COLO829 (cell line): ENCODE results near the gene SLX4IP.
"Not testable (repeated sequence)": the region's sequence is repeated elsewhere in the genome, so short reads cannot be mapped to it uniquely, and the experiment has no call there.

Experiments
- DNase-seq: peaks from one replicate; pipeline ENCODE4 v3.0.0; 2012; ENCODE audit warnings: low spot score

SLX4IP gene

DNA sequence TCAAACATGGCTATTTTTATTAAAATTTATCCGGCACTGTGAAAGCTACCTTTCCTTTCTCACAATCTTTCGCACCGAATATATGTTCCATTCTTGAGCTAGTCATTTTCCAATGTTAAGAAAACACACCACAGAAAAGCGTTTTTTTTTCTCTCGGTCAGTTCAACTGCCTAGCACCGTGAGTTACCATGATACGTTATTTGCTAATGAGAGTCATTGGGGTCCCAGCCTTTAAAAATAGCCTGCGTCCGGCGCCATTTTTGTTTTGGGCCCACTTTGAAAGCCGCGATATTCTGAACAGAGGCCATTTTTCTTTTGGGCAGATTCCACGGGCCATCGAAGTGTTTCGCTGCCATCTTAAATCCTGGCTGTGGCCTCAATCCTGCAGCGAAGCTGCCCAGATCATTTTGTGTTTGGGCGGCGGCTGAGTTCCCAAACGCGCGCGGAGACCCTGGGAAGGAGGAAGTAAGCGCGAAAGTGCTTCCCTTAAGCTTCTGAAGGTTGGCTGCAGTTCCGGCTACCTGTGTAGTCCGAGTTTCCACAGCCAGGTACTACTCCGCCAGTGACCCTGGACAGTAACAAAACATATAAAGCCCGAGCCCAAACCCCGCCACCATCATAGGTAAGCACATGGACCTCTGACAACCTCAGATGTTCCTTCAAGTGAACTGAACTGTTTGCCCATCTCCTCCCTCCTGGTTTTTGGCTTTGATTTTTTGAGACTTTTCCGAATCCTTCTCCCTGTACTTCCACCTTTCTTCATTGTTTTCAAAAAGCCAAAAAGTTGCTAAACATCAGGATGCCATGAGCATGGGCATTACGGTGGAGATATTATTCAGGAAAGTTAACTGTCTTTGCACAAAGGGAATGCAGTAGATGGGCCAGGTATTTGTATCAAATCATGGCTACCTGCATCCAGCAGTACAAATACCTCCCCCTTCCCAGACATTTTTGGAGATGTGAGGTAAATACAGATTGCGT, at the start of gene SLX4IP:
Gene SLX4IP (plus strand): TSS at position 474 of the 981 bp plus-strand sequence. CDS start 22,900 bp downstream, outside the sequence.
- peak; percentile 90 for DNase-seq

DNA sequence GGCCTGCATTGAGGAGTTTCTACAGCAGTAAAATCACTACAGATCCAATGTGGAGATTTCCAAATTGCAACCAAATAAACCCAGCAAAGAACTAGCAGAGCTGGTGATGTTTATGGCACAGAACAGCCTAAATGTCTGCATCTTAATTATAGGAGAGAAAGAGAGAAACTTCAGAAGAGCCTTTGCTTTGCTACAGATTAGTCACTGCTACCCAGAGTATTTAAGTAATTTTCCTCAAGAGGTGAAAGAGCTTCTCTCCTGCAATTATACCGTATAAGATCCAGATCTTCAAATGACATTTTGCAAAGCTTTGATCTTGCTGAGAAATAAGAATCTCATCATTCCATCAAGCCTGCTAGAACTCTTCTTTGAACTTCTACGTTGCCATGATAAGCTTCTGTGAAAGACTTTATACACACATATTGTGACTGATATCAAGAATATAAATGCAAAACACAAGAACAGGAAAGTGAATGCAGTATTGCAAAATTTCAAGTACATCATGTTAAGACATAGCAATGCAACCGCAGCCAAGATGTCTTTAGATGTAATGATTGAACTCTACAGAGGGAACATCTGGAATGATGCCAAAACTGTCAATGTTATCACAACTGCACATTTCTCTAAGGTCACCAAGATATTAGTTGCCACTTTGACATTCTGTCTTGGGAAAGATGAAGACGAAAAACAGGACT, 49.1 kb upstream of the SLX4IP start:
- DNase-seq: no peak

DNA sequence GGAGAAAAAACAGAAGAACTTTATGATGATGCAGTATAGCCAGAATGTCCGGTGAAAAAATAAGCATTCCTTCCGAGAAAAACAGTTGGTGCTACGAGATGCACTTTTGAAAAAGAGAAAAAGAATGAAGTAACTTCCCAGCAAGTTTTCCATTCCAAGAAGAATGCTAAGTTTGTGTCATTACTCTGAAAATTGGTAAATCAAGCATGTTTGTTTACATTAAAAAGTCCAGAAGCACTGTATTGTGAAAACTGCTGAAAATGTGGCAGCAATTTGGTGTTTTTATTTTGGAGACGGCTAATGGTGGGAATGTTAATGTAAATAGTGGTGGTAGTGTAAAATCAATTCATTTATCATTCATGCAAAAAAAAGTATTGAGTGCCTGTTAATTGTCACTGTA, 47.4 kb upstream of the SLX4IP start:
- DNase-seq: no peak

DNA sequence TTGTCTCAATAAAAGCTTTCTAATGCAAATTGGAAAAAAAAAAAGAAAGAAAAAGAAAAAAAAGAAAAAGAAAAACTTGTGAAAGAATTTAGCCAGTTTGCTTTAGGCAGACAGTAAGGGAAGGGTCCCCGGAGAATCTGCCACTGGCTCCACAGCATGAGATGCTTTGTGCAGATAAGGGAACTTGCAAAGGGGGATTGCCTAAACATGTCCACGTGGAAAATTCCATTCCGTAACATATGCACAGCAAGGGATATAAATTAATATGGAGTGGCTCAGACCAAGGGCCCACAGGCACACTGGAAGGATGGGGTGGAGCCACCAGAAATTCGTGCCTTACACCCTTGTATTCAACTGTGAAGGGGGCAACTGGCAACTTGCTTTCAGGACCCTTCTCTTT, 46.5 kb upstream of the SLX4IP start:
- no peak for DNase-seq

DNA sequence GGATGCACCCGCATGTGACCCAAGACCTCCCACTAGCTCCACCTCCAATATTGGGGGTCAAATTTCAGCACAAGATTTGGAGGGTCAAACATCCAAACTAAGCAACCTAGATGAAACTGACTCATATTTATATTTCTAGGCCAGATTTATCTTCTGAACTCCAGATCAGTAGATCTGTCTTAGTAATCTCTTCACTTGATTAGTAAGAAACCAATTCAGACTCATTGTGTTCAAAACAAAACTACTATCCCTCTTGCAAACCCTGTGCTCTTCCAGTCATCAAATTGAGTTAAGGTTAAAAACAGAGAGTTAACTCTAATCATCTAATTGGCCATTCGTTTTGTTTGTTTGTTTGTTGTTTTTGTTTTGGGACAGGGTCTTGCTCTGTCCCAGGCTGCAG, 44.4 kb upstream of the SLX4IP start:
- no peak for DNase-seq

DNA sequence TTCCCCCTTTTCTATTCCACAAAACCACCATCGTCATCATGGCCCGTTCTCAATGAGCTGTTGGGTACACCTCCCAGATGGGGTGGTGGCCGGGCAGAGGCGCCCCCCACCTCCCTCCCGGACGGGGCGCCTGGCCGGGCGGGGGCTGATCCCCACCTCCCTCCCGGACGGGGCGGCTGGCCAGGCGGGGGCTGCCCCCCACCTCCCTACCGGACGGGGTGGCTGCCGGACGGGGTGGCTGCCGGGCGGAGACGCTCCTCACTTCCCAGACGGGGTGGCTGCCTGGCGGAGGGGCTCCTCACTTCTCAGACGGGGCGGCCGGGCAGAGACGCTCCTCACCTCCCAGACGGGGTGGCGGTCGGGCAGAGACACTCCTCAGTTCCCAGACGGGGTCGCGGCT, 40.4 kb upstream of the SLX4IP start:
- not testable (repeated sequence) for DNase-seq

DNA sequence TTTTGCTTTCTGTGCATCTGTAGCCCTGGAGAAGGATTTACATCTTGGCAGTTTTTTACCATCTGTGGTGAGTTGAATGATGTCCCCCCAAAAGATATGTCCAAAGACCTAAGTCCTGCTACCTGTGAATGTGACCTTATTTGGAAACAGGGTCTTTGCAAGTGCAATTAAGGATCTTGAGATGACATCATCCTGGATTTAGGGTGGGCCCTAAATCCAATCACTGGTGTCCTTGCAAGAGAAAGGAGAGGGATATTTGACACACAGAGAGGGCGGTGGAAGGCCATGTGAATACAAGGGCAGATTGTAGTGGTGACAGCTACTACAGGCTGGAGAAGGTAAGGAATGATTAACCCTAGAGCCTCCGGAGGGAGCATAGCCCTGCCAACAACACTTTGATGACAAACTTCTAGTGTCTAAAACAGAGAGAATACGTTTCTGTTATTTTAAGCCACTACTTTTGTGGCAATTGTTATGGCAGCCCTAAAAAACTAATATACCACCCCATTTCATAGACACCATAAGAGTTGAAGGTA, 36.2 kb upstream of the SLX4IP start:
- DNase-seq: no peak

DNA sequence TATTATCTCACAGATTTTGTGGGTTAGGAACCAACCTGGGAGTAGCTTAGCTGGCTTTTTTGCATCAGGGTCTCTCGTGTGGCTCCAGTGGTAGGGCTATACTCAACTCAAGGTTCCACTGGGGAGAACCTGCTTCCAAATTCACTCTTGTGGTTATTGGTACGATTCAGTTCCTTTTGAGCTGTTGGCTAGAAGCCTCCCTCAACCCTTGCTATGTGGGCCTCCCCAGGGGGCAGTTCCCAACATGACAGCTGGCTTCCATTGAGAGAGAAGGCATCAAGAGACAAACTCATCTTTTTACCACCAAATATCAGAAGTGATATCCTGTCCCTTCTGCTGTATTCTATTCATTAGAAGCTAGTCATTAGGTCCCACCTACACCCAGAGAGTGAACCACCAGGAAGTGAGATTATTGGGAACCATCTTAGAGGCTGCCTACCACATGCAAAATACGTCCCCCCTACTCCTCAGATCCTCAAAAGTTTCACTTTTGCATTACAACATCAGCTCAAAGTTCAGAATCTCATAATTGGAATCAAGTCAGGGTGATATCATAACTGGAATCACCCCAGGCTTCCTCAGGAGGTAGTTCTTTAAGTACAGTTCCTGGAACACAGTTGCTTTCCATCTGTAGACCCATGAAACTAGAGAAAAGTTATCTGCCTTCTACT, 32.0 kb upstream of the SLX4IP start:
- DNase-seq: no peak

DNA sequence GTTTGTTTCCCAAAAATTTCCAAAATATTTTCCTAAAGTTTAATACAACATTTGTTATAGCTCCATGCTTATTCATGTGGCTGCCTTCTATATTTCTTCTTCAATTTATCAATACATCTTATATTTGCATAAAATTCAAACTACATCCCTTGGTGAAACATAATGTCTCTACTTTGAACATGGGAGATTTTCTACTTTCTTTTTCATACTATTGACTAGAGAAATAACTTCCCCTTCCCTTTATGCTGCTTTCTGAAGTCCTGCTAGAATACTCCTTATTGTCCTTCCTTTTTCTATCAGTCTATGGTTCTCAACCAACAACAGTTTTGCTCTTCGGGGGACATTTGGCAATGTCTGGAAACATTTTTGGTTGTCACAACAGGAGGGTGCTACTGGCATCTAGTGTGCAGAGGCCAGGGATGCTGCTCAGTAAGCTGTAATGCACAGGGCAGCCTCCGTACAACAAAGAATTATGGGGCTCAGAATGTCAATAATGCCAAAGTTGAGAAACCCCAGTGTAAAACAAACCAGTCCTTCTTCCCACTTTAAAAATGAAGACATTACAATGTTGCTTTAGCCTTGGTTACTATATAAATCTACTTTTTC, 31.0 kb upstream of the SLX4IP start:
- DNase-seq: no peak

DNA sequence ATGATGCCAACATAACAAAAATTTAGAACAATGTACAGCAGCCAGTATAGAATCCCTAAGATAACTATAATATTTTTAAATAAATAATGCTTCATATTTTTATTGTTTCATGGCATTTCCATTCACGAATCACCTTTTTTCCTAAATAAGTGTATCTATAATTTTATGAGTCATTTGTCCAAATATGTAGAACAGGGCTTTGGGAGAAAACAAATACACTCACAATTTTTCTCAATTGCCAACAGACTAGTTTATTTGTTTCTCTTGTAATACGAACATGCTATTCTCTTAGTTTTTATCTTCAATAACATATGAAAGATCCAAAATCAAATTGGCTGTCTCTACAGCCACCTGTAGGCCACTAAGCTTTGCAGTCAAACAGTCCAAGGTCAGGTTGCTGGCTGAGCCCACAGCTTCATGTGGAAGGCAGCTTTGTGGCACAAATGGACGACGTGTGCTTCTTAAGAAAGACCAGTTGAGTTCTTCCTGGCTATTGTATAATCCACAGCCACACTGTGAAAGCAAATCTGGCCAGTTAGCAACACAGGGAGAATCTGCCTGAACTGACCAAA, 30.1 kb upstream of the SLX4IP start:
- DNase-seq: no peak

DNA sequence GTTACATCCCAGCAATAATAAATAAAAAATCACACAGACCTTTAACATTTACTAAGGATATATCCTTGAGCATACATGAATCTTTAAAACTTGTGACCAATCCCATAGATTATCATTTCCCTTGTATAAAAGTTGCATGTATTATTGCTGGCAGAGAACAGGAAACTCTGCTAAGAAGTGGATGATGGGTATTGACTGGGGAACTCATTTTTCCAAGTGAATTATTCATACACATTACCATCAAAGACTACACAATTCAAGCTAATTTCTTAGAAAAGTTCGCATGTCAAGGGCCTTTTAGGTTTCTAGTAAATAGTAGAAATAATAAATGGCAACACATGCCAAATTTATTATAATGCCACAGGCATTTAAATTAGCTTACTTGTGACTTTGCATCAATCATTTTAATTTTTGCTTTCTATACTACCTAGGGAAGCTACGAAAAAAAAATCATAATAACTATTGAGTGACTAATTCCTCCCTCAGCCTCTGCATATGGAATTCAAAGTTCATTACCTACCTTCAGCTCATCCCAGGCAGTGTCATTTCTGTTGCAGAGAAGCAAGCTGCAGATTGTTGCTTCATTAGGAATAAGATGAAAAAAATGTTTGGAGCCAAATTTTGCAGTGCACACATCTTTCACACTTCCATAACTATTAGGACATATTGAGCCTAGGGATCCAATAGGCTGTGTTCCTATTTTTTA, 26.8 kb upstream of the SLX4IP start:
- no peak for DNase-seq

DNA sequence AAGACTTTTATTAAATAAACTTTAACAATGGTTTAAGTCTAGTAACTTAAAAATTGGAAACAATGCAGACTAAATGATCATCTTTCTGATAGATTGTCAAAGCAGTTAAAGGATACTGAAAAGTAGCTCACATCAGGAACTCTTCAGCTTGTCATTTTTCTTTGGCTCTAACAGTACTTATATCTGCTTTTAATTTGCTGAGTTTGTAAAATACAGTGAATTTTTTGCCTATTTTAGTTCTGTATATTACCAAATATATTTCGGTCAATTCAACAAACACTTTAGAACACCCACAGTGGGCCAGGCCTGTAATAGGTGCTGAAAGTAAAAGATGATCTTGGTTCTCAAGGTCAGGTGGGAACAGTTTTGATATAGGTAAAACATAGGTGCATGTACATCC, 23.4 kb upstream of the SLX4IP start:
- DNase-seq: no peak

DNA sequence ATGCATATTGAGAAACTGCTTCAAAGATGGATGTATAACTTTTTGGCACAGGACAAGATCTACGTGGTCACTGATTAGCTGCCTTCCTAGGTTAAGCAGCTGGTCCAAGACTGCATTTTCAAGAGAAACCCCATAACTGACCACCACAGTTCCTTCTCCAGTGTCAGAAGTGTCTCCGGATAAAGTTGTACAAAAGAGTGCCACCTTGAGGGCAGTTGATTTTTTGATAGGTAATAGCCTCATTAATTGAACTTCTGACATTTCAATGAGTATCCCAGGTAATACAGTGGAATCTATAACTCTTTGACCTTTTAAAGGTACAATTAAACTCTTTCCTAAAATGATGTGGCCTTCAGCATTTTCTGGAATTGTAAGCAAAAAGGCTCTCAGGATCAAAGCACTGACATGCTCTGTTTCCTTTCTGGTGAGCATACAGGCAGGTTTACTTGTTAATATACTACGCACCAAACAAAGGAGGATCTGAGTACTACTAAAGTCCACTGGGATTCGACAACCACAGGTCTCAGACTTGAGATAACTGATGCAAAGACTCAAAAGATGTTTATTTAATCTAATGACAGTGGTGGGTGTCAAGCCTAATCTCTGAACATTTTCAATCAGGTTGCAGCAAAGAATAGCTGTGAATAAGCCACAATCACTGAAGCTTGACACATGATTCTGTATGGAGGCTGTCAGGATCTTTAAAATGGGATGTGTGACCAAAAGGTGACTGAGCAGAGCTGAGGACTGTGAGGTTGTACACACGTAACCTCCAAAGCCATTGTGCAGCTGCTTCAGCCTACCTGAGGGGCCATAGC, 22.3 kb upstream of the SLX4IP start:
- no peak for DNase-seq

DNA sequence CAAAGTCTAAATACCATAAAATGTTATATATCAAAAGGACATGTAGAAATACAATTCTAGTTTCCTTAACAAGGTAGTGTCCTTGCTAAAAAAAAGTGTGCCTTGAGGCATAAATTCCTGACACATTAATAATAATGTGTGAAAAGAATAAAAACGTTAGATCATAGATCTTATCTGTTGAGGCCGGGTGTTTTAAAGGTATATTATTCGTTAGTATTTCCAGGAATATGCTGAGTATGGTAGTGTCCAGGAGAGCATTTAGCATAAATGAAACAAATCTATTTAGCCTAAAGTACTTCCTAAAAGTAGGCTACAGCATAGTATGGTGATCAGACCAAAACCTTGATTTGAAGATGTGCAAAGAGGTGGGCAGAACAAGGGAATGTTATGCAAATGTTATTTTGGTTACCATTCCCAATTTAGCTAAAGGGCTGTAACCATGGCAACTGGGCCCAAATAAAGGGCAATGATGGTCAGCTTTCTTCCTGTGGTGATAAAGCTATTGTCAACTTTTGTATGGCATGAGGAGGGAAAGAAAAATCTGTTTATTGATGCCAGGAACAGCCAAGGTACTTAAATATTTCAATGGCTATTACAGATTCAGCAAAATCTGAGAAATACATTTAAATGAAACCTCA, 20.0 kb upstream of the SLX4IP start:
- peak; percentile 9 for DNase-seq

DNA sequence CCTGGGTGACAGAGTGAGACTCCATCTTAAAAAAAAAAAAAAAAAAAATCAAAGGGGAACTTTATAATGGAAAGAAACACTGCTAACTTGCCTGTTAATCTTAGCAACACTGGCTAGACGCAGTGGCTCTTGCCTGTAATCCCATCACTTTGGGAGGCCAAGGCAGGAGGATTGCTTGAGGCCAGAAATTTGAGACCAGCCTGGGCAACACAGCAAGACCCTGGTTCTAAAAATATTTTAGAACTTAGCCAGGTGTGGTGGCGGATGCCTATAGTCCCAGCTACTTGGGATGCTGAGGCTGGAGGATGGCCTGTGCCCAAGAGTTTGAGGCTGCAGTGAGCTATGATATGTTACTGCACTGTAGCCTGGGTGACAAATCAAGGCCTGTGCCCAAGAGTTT, 17.9 kb upstream of the SLX4IP start:
- not testable (repeated sequence) for DNase-seq

DNA sequence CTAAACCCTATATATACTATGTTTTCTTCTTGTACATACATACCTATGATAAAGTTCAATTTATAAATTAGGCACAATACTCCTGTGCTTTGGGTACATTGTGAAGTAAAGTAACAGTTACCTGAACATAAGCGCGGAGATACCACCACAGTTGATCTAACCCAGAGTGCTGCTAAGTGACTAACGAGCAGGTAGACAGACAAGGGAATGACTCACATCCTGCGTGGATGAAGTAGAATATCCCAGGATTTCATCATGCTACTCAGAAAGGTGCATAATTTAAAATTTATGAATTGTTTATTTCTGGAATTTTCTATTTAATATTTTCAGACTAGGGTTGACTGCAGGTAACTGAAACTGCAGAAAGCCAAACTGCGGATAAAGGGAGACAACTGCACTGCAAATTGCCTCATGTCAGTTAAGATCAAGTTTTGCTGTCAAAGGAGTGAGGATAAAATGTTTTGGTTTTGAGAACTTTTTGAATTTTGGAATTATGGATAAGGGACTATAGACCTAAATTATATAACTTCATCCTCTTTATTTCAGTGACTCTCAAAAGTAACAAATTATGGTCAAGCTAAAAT, 15.5 kb upstream of the SLX4IP start:
- no peak for DNase-seq

DNA sequence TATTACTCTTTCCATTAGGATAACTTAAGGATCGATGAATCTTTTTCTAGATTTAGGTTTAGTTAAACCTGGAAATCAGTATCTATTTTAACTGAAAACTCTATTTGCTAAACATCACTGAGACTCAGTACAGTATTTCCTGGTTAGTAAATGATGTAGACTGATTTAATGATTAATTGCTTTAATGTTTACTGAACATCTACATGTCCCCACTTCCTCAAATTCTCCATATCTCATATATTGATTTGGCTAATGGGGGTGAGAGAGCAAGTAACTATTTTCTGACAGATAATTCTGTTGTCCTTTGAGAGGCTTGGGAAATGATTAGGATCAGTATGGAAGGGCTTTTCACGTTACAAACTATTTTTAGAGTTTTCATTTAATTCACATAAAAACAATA, 11.4 kb upstream of the SLX4IP start:
- no peak for DNase-seq

DNA sequence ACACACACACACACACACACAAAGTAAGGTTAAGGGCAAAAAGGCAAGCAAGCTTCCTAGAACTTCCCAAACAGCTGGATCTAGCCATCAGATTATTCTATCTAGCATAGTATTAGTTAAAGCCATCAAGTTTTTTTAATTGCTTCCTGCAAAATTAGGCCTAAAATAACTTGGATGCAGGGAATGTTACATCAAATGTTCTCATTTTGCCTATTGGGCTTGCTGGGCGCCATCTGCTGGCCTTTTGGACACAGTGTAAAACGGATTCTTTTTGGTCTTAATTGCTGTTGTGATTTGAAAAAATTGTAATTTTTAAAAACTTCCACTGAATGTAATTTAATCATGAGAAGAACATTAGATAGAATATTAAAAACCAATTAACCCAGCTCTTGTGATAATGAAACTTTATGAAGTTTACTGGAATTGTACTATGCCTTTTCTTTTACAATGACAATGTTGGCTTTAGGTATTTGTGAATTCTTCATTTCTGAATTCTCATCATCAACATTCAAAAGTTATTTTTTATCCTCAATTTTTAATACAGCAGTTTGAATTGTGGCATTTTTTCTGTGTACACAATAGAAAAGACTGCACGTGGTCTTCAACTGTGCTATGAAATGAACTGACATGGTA, 7.9 kb upstream of the SLX4IP start:
- DNase-seq: peak; percentile 56

DNA sequence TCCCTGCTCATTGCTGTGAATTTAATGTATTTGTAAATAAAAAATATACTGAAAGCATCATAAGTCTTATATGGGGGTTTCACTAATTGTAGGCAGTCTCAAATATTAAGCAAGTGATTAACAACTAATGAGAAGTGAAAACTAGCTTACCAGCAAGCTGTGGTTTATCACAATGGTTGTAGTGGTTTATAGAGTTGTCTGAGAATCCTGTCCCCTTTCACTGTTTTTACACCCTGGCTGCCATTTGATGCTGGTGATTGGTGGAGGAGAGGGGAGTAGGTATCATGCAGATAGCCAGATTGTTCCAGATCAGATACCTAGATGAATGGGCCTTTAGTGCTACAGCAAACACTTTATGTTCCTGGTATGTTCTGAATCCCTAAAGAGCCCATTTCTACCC, 7.1 kb upstream of the SLX4IP start:
- DNase-seq: no peak
